GM12878 (cell line): Measurements from ENCODE around the gene MAGI2. TPM values are rescaled to one million over a fixed set of nuclear protein-coding genes. Genes with fewer than 3 reads are reported as not detected.

Source experiments
- ATAC-seq: fragments of 200-7000 bp; cut with Tn5 transposase; 3 replicates; pipeline ENCODE4 v1.9.1; 2020; ENCODE audit warnings: mild to moderate bottlenecking, moderate library complexity
- BruUV-seq: library from RNA; stranded (reverse); fragments of 400-500 nt; replicated peaks from 2 replicates; lab custom pipeline; 2021; lab: Mats Ljungman, UMichigan
- CTCF ChIA-PET: fragments of 300-600 bp; sonication (Branson Sonifier 250); formaldehyde crosslinking; extraction: SDS; loops from one replicate; lab custom pipeline; 2021; ENCODE audit warnings: inconsistent platforms; lab: Yijun Ruan, JAX
- POLR2A ChIA-PET: fragments of 350-600 bp; formaldehyde crosslinking; extraction: SDS; loops from one replicate; lab custom pipeline; 2021; ENCODE audit warnings: inconsistent platforms; lab: Charles Lee
- RAD21 ChIA-PET: fragments of 300-600 bp; sonication (Branson Sonifier 250); formaldehyde crosslinking; loops from one replicate; lab custom pipeline; 2023; ENCODE audit warnings: antibody characterized with exemption; ENCODE audit not compliant: unreplicated experiment; lab: Charles Lee
- SMC1A ChIA-PET: fragments of 300-600 bp; sonication (Branson Sonifier 250); formaldehyde crosslinking; loops from one replicate; lab custom pipeline; 2023; ENCODE audit not compliant: unreplicated experiment, uncharacterized antibody; lab: Charles Lee
- DNase-seq: peaks from one replicate; pipeline ENCODE4 v3.0.0-alpha.2; 2011; ENCODE audit warnings: low read depth, low spot score
- FAIRE-seq: peaks from 3 replicates; lab custom pipeline; 2011; peaks lifted over from hg19 to GRCh38; lab: Jason Lieb, UNC
- H2AFZ ChIP-seq: 2 replicates; pipeline ENCODE4 v1.6.0; 2011; ENCODE audit warnings: low read depth, low read length, control low read depth; ENCODE audit not compliant: control insufficient read depth
- H3K27ac ChIP-seq: 2 replicates; pipeline ENCODE4 v1.5.1; 2011; ENCODE audit warnings: control low read depth; ENCODE audit not compliant: control insufficient read depth, insufficient read depth
- H3K27me3 ChIP-seq, 2 experiments: replicated peaks in 1 of 2; 2 replicates each; pipeline versions ENCODE4 v1.6.0 to v1.6.1; 2011; ENCODE audit warnings: low read length in 1 of 2; ENCODE audit not compliant: control insufficient read depth in 2 of 2, insufficient read depth in 2 of 2
- H3K36me3 ChIP-seq, 2 experiments: 2 replicates each; pipeline ENCODE4 v1.5.1; 2011; ENCODE audit warnings: low read length in 1 of 2; ENCODE audit not compliant: control insufficient read depth in 2 of 2, insufficient read depth in 2 of 2
- H3K4me1 ChIP-seq: 2 replicates; pipeline ENCODE4 v1.6.1; 2011; ENCODE audit warnings: mild to moderate bottlenecking, low read length, moderate library complexity, mixed read lengths; ENCODE audit not compliant: control insufficient read depth, insufficient read depth
- H3K4me2 ChIP-seq: 2 replicates; pipeline ENCODE4 v1.6.0; 2011; ENCODE audit warnings: control low read depth; ENCODE audit not compliant: control insufficient read depth, insufficient read depth
- H3K4me3 ChIP-seq: fragments of 200-600 bp; sonication (generic); 2 replicates; pipeline ENCODE4 v1.5.1; 2016
- H3K79me2 ChIP-seq: 2 replicates; pipeline ENCODE4 v1.6.0; 2011; ENCODE audit warnings: low read length; ENCODE audit not compliant: control insufficient read depth, insufficient read depth
- H3K9ac ChIP-seq: 2 replicates; pipeline ENCODE4 v1.8.0; 2011; ENCODE audit warnings: low read length, control low read depth, mixed read lengths; ENCODE audit not compliant: control insufficient read depth, insufficient read depth
- H3K9me3 ChIP-seq: replicated peaks from 3 replicates; pipeline ENCODE4 v1.5.1; 2011; ENCODE audit warnings: mild to moderate bottlenecking, low read length; ENCODE audit not compliant: control insufficient read depth, insufficient read depth
- H4K20me1 ChIP-seq: 2 replicates; pipeline ENCODE4 v1.6.0; 2011; ENCODE audit not compliant: control insufficient read depth, insufficient read depth
- CHD2 ChIP-seq: IDR thresholded peaks from 2 replicates; pipeline ENCODE4 v1.6.1; 2011; ENCODE audit warnings: low read depth, low read length, improper control_type of control experiment, borderline replicate concordance
- FOXM1 ChIP-seq: IDR thresholded peaks from 2 replicates; pipeline ENCODE4 v1.6.1; 2012; ENCODE audit warnings: low read depth, mild to moderate bottlenecking, inconsistent platforms, low read length, moderate library complexity
- GABPA ChIP-seq: IDR thresholded peaks from 2 replicates; pipeline ENCODE4 v1.6.1; 2014; ENCODE audit warnings: antibody characterized with exemption, low read depth, mild to moderate bottlenecking, inconsistent platforms
- KAT2A ChIP-seq: conservative IDR thresholded peaks from 2 replicates; pipeline ENCODE4 v1.6.1; 2011; ENCODE audit warnings: low read depth, low read length; ENCODE audit not compliant: control insufficient read depth
- MEF2B ChIP-seq: fragments of 450-650 bp; IDR thresholded peaks from 2 replicates; pipeline ENCODE4 v1.6.1; 2018; ENCODE audit warnings: mild to moderate bottlenecking, moderate library complexity; ENCODE audit not compliant: partially characterized antibody, poor library complexity, severe bottlenecking
- MTA2 ChIP-seq: fragments of 450-650 bp; IDR thresholded peaks from 2 replicates; pipeline ENCODE4 v1.6.1; 2016; ENCODE audit warnings: low read depth, mild to moderate bottlenecking, moderate library complexity
- WGBS: methylation state at CpG from one replicate; pipeline ENCODE4 v1.1.6; 2016; ENCODE audit warnings: low lambda C conversion rate; ENCODE audit not compliant: insufficient replicate concordance, insufficient coverage; ENCODE audit errors: missing lambda C conversion rate; 5-methylcytosine and 5-hydroxymethylcytosine counted together
- in situ Hi-C: fragments of 300-500 bp; cut with MboI; formaldehyde crosslinking; loops from 9 replicates; pipeline ENCODE4 v1.14.3; 2018; ENCODE audit warnings: mixed read lengths
- intact Hi-C: fragments of 100-400 bp; cut with micrococcal nuclease; formaldehyde crosslinking; loops from one replicate; pipeline ENCODE4 v1.14.2; 2022; ENCODE audit not compliant: unreplicated experiment
- polyA plus RNA-seq, 11 experiments: library from polyadenylated mRNA; depleted of rRNA in 4 of 11; unstranded in 6 of 11; stranded (reverse) in 5 of 11; fragments of >200 nt; fragmentation: Nextera tagmentation in 4 of 11; fragmentation: Illumina TruSeq in 1 of 11; extraction: Ambion mirVana in 4 of 11; extraction: Trizol in 1 of 11; gene quantifications; 1 replicate in 1 of 11; 2 replicates in 10 of 11; pipeline versions ENCODE4 v1.2.1 to v1.2.3, GENCODE V29; 2011 to 2016; ENCODE audit warnings: inconsistent platforms in 2 of 11, missing spikeins in 2 of 11, low read depth in 1 of 11
- total RNA-seq, 4 experiments: library from RNA; depleted of rRNA in 3 of 4; stranded (reverse); fragments of >200 nt in 3 of 4; fragmentation: Illumina TruSeq in 1 of 4; extraction: Trizol in 1 of 4; gene quantifications; 2 replicates each; pipeline versions ENCODE4 v1.2.1 to v1.2.3, GENCODE V29; 2013 to 2021
- TF ChIP-seq, protein P1 (sequence below): fragments of 450-650 bp; formaldehyde crosslinking; IDR thresholded peaks from 2 replicates; pipeline ENCODE4 v1.5.0; 2022; ENCODE audit warnings: mild to moderate bottlenecking, missing genetic modification characterization
- TF ChIP-seq, protein P2 (sequence below): fragments of 450-650 bp; IDR thresholded peaks from 2 replicates; pipeline ENCODE4 v1.6.1; 2016; ENCODE audit warnings: mild to moderate bottlenecking
- TF ChIP-seq, protein P3 (sequence below): IDR thresholded peaks from 2 replicates; pipeline ENCODE4 v1.6.1; 2011; ENCODE audit warnings: borderline replicate concordance, low read depth, mild to moderate bottlenecking, moderate library complexity, mixed read lengths, low read length; ENCODE audit not compliant: insufficient read depth; ENCODE audit errors: extremely low read length
- TF ChIP-seq, protein P4 (sequence below): IDR thresholded peaks from 2 replicates; pipeline ENCODE4 v1.6.1; 2011; ENCODE audit warnings: low read depth, mild to moderate bottlenecking, low read length, moderate library complexity, borderline replicate concordance; ENCODE audit errors: extremely low read depth

The MAGI2 gene
- total and polyA plus RNA-seq, 10 of the 15 experiments (the other 5 are each of a cell fraction or from before 2014, with no cell fraction given): 0.01 to 0.31 (median 0.05) TPM; not detected in 2

DNA sequence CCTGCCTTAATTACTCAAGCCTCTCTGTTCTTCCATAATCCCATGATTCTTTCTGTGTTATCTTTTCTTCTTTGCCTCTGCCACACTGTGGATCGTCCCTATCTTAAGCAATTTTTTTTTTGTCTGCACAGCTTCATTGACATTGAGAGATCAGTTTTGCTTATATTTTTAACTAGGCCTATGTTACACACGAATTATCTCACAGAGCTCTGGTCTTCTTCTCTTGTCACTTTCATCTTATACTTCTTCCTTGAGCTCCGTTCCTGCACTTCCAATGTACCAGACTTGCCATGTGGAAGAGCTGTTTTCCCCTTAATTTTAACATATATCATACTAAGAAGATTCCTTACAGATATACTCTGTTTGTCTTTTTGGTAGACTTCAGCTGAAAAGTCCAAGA is 106.1 kb downstream of the MAGI2 start:
- Histone ChIP-seq H3K36me3 (no peaks in the 10 kb centered on the region), H4K20me1 (no peaks in the 10 kb centered on the region), H3K79me2 (no peaks in the 10 kb centered on the region), H2AFZ (no peak overlapping the region), H3K9ac (no peak overlapping the region), H3K4me3 (no peak overlapping the region), H3K27ac (no peak overlapping the region), H3K27me3 (no peaks in the 10 kb centered on the region), H3K9me3 (no peaks in the 10 kb centered on the region), H3K4me2 (no peak overlapping the region), H3K4me1 (no peaks in the 10 kb centered on the region)
- ATAC-seq (no peak), FAIRE-seq (no peak), DNase-seq (no peak)
- WGBS: 7% methylated on average over 3 of the region's 3 CpGs
- ChIA-PET POLR2A (no interaction called here), CTCF (no interaction called here), SMC1A (interaction anchor here (1.5 kb wide), 1 partner anchor 9 kb away, joined by 4 read pairs; no protein-coding TSS in a partner anchor), RAD21 (no interaction called here)
- in situ Hi-C loops (no loop called here), intact Hi-C loops (no loop called here)
- TF ChIP-seq, protein P1, sequence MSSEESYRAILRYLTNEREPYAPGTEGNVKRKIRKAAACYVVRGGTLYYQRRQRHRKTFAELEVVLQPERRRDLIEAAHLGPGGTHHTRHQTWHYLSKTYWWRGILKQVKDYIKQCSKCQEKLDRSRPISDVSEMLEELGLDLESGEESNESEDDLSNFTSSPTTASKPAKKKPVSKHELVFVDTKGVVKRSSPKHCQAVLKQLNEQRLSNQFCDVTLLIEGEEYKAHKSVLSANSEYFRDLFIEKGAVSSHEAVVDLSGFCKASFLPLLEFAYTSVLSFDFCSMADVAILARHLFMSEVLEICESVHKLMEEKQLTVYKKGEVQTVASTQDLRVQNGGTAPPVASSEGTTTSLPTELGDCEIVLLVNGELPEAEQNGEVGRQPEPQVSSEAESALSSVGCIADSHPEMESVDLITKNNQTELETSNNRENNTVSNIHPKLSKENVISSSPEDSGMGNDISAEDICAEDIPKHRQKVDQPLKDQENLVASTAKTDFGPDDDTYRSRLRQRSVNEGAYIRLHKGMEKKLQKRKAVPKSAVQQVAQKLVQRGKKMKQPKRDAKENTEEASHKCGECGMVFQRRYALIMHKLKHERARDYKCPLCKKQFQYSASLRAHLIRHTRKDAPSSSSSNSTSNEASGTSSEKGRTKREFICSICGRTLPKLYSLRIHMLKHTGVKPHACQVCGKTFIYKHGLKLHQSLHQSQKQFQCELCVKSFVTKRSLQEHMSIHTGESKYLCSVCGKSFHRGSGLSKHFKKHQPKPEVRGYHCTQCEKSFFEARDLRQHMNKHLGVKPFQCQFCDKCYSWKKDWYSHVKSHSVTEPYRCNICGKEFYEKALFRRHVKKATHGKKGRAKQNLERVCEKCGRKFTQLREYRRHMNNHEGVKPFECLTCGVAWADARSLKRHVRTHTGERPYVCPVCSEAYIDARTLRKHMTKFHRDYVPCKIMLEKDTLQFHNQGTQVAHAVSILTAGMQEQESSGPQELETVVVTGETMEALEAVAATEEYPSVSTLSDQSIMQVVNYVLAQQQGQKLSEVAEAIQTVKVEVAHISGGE: no peak
- TF ChIP-seq CHD2: no peak
- no TSS peak for BruUV-seq

DNA sequence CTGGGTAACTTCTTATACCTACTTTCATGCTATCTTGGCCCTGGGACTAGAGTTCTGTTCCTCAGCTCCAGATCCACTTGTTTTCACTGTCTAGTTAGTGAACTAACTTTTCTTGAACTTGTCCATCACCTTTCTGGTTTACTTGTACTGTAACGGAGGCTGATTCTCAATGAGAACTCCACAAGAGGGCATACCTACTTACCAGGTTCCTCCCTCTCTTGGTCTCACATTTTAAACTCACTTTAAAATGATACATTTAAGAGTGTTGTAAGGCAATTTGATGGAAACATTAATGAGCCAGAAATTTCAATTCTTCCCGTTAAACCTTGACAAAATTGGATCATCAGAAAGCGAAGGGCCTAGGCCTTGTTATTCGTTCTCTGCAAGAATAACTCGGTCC is 111.6 kb downstream of the MAGI2 start:
- Histone ChIP-seq H4K20me1 (no peaks in the 10 kb centered on the region), H2AFZ (no peak overlapping the region), H3K79me2 (no peaks in the 10 kb centered on the region), H3K27ac (no peak overlapping the region), H3K9ac (no peak overlapping the region), H3K9me3 (no peaks in the 10 kb centered on the region), H3K36me3 (no peaks in the 10 kb centered on the region), H3K27me3 (no peaks in the 10 kb centered on the region), H3K4me2 (no peak overlapping the region), H3K4me3 (no peak overlapping the region), H3K4me1 (no peaks in the 10 kb centered on the region)
- 67% methylated on average over 5 of the region's 5 CpGs for WGBS
- in situ Hi-C loops: no loop called here
- FAIRE-seq: no peak
- ChIA-PET POLR2A (no interaction called here), CTCF (no interaction called here), SMC1A (no interaction called here), RAD21 (no interaction called here)
- TF ChIP-seq MTA2 (no peak), GABPA (no peak), MEF2B (no peak), KAT2A (no peak), FOXM1 (no peak)
- TF ChIP-seq, protein P2, sequence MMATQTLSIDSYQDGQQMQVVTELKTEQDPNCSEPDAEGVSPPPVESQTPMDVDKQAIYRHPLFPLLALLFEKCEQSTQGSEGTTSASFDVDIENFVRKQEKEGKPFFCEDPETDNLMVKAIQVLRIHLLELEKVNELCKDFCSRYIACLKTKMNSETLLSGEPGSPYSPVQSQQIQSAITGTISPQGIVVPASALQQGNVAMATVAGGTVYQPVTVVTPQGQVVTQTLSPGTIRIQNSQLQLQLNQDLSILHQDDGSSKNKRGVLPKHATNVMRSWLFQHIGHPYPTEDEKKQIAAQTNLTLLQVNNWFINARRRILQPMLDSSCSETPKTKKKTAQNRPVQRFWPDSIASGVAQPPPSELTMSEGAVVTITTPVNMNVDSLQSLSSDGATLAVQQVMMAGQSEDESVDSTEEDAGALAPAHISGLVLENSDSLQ: no peak
- TF ChIP-seq, protein P3, sequence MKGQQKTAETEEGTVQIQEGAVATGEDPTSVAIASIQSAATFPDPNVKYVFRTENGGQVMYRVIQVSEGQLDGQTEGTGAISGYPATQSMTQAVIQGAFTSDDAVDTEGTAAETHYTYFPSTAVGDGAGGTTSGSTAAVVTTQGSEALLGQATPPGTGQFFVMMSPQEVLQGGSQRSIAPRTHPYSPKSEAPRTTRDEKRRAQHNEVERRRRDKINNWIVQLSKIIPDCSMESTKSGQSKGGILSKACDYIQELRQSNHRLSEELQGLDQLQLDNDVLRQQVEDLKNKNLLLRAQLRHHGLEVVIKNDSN: no peak
- TF ChIP-seq, protein P4, sequence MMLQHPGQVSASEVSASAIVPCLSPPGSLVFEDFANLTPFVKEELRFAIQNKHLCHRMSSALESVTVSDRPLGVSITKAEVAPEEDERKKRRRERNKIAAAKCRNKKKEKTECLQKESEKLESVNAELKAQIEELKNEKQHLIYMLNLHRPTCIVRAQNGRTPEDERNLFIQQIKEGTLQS: no peak
- DNase-seq: no peak
- no TSS peak for BruUV-seq
- ATAC-seq: no peak
- intact Hi-C loops: no loop called here
